Activated T-helper 1 cell treated with Interleukin-2 at 50 U/mL for 16 hours (primary cell): ENCODE results near the gene LSM14B.
"Not testable (repeated sequence)": the region's sequence is repeated elsewhere in the genome, so short reads cannot be mapped to it uniquely, and the experiment has no call there.

Source experiments
- DNase-seq: peaks from one replicate; pipeline ENCODE4 v3.0.0-alpha.2; 2020; ENCODE audit warnings: low read depth

Gene LSM14B

GRCh38 chr20:62147528-62147927, 25.3 kb downstream of the LSM14B start:
- DNase-seq = no peak

GRCh38 chr20:62148383-62148782, 26.1 kb downstream of the LSM14B start:
- not testable (repeated sequence) for DNase-seq

GRCh38 chr20:62148908-62149314, 26.6 kb downstream of the LSM14B start:
- no peak for DNase-seq

GRCh38 chr20:62149532-62150309, 27.4 kb downstream of the LSM14B start:
- no peak for DNase-seq

GRCh38 chr20:62150310-62150575, 28.0 kb downstream of the LSM14B start:
- DNase-seq = no peak

- DNase-seq = no peak
These were observed 28.9 kb downstream of the LSM14B start for GRCh38 chr20:62151225-62151624.

GRCh38 chr20:62151835-62152364, 29.6 kb downstream of the LSM14B start:
- DNase-seq = no peak

GRCh38 chr20:62155428-62156253, 33.4 kb downstream of the LSM14B start:
- no peak for DNase-seq

GRCh38 chr20:62156254-62156556, 33.9 kb downstream of the LSM14B start:
- no peak for DNase-seq

- peak; percentile 53 for DNase-seq
These were observed 34.5 kb downstream of the LSM14B start for GRCh38 chr20:62156592-62157386.

GRCh38 chr20:62157387-62158087, 35.3 kb downstream of the LSM14B start:
- no peak for DNase-seq

GRCh38 chr20:62158088-62158400, 35.8 kb downstream of the LSM14B start:
- no peak for DNase-seq

GRCh38 chr20:62158541-62158940, 36.3 kb downstream of the LSM14B start:
- DNase-seq = no peak

GRCh38 chr20:62159052-62159451, 36.8 kb downstream of the LSM14B start:
- no peak for DNase-seq

- DNase-seq = no peak
These were observed 37.6 kb downstream of the LSM14B start for GRCh38 chr20:62159839-62160238.

- DNase-seq = no peak
These were observed 38.0 kb downstream of the LSM14B start for GRCh38 chr20:62160253-62160652.

GRCh38 chr20:62160876-62161275, 38.6 kb downstream of the LSM14B start:
- no peak for DNase-seq

- no peak for DNase-seq
These were observed 39.1 kb downstream of the LSM14B start for GRCh38 chr20:62161347-62161746.

GRCh38 chr20:62162765-62163484, 40.6 kb downstream of the LSM14B start:
- DNase-seq = no peak

GRCh38 chr20:62163485-62163865, 41.2 kb downstream of the LSM14B start:
- no peak for DNase-seq

GRCh38 chr20:62163986-62164762, 41.9 kb downstream of the LSM14B start:
- no peak for DNase-seq
